Common myeloid progenitor, CD34-positive (primary cell): ENCODE results near the gene RNF11.

Source experiments
- CTCF ChIA-PET: fragments of 350-600 bp; sonication (Branson Sonifier 250); formaldehyde crosslinking; loops from one replicate; lab custom pipeline; 2021; ENCODE audit warnings: antibody characterized with exemption; lab: Charles Lee
- POLR2A ChIA-PET: fragments of 350-600 bp; sonication (Branson Sonifier 250); formaldehyde crosslinking; loops from one replicate; lab custom pipeline; 2021; ENCODE audit warnings: antibody characterized with exemption; lab: Charles Lee
- DNase-seq, 3 donors: peaks; one replicate each; pipeline versions ENCODE4 v3.0.0 to v3.0.0-alpha.2; 2013
- H3K27ac ChIP-seq, 2 experiments: 1 replicate in 1 of 2; 2 replicates in 1 of 2; pipeline ENCODE4 v1.7.0; 2013; ENCODE audit warnings: inconsistent platforms in 2 of 2, low read length in 2 of 2, mild to moderate bottlenecking in 2 of 2, low read depth in 1 of 2, moderate library complexity in 1 of 2; ENCODE audit not compliant: severe bottlenecking in 2 of 2, insufficient read depth in 1 of 2, poor library complexity in 1 of 2
- H3K27me3 ChIP-seq, 5 experiments: replicated peaks in 2 of 5; 1 replicate in 3 of 5; 2 replicates in 2 of 5; pipeline versions ENCODE4 v1.6.1 to v1.7.0; 2013; ENCODE audit warnings: low read length in 4 of 5, mild to moderate bottlenecking in 2 of 5, moderate library complexity in 2 of 5, inconsistent platforms in 1 of 5; ENCODE audit not compliant: insufficient read depth in 5 of 5, control insufficient read depth in 4 of 5
- H3K36me3 ChIP-seq, 4 experiments: 1 replicate in 2 of 4; 2 replicates in 2 of 4; pipeline versions ENCODE4 v1.6.1 to v1.7.0; 2013; ENCODE audit warnings: low read length in 3 of 4, control low read depth in 1 of 4, mild to moderate bottlenecking in 1 of 4; ENCODE audit not compliant: control insufficient read depth in 4 of 4, insufficient read depth in 4 of 4
- H3K4me1 ChIP-seq, 4 experiments: 1 replicate in 3 of 4; 2 replicates in 1 of 4; pipeline versions ENCODE4 v1.6.1 to v1.7.1; 2013; ENCODE audit warnings: low read length in 3 of 4, mild to moderate bottlenecking in 3 of 4, control low read depth in 1 of 4, inconsistent platforms in 1 of 4, moderate library complexity in 1 of 4; ENCODE audit not compliant: control insufficient read depth in 4 of 4, insufficient read depth in 4 of 4; ENCODE audit errors: control extremely low read depth in 1 of 4
- H3K4me3 ChIP-seq, 7 experiments: 1 replicate in 4 of 7; 2 replicates in 3 of 7; pipeline versions ENCODE4 v1.5.1 to v1.7.0; 2013; ENCODE audit warnings: mild to moderate bottlenecking in 7 of 7, low read length in 6 of 7, moderate library complexity in 6 of 7, inconsistent platforms in 2 of 7, low read depth in 2 of 7, control low read depth in 1 of 7; ENCODE audit not compliant: insufficient read depth in 4 of 7, control insufficient read depth in 1 of 7; ENCODE audit errors: extremely low read depth in 1 of 7
- H3K9me3 ChIP-seq, 5 experiments: 1 replicate in 4 of 5; 2 replicates in 1 of 5; pipeline versions ENCODE4 v1.6.1 to v1.7.1; 2013; ENCODE audit warnings: low read length in 4 of 5, mild to moderate bottlenecking in 2 of 5, inconsistent platforms in 1 of 5, low read depth in 1 of 5, moderate library complexity in 1 of 5; ENCODE audit not compliant: control insufficient read depth in 4 of 5, insufficient read depth in 2 of 5; ENCODE audit errors: control extremely low read depth in 1 of 5
- WGBS: methylation state at CpG from one replicate; pipeline ENCODE4 v1.1.5; 2013; ENCODE audit not compliant: insufficient coverage; 5-methylcytosine and 5-hydroxymethylcytosine counted together

RNF11 gene

GRCh38 chr1:51283979-51284378, 47.9 kb downstream of the RNF11 start:
- 100% methylated on average over 3 of the region's 5 CpGs for WGBS
- no peak overlapping the region for H3K4me3 ChIP-seq
- DNase-seq = no peak
- H3K27me3 ChIP-seq = no peaks in the 10 kb centered on the region
- no peak overlapping the region for H3K27ac ChIP-seq
- H3K4me1 ChIP-seq = peaks cover 0 to 9% (median 5%) of the 10 kb centered on the region in 4 experiments
- H3K36me3 ChIP-seq = peaks cover 0 to 2% (median under 1%) of the 10 kb centered on the region in 4 experiments
- CTCF ChIA-PET = no interaction called here
- H3K9me3 ChIP-seq = no peaks in the 10 kb centered on the region
- POLR2A ChIA-PET = no interaction called here

DNA sequence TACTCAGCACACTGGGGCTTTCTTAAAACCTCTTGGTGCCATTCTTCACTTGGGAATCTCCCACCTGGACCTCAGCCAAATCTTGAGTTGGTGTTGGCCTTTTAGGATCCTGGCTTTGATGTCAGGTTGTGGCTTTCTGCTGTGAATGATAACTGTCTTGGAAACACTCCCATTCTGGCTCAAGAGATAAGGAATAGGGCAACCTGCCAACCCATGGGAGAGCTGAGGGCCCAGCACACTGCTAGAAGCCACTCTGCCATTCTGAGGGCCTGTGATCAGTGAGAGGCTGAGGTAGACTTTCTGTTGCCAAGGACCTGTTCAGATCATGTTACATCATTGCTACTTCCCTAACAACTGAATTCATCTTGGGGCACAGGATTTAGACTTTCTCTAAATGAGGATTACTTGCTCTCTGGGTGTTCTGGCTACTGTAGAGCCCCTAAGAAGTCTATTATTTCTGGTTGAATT, 48.4 kb downstream of the RNF11 start:
- DNase-seq = peak; percentile 82 to 92 (median 92)
- POLR2A ChIA-PET = no interaction called here
- no peaks in the 10 kb centered on the region for H3K27me3 ChIP-seq
- H3K9me3 ChIP-seq = no peaks in the 10 kb centered on the region
- H3K4me1 ChIP-seq = peaks cover 0 to 9% (median 5%) of the 10 kb centered on the region in 4 experiments
- no peak overlapping the region for H3K4me3 ChIP-seq
- CTCF ChIA-PET = no interaction called here
- H3K27ac ChIP-seq = no peak overlapping the region
- peaks cover 0 to 2% (median under 1%) of the 10 kb centered on the region in 4 experiments for H3K36me3 ChIP-seq

DNA sequence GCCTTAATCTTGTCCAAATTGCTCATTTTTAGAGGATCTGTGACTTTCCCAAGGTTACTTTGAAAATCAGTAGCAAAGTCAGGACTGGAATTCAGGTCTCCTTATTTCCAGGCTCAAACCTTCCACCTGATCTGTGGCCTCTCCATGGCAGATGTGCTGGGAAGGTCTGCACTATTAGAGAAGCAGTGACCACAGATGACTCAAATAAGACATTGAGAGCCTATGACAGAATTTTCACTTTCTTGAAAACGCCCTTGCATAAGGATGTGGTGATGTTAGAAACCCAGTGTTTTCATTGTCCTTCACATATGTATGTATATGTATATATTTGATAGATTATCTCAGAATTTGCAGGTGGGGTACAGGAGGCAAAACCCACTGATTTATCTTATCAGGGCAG, 49.0 kb downstream of the RNF11 start:
- Histone ChIP-seq H3K4me3 (no peak overlapping the region), H3K27ac (no peak overlapping the region), H3K9me3 (no peaks in the 10 kb centered on the region), H3K4me1 (peaks cover 0 to 9% (median 5%) of the 10 kb centered on the region in 4 experiments), H3K27me3 (no peaks in the 10 kb centered on the region), H3K36me3 (peaks cover 0 to 2% (median 0%) of the 10 kb centered on the region in 4 experiments)
- CTCF ChIA-PET = interaction anchor here (0.7 kb wide), 1 partner anchor 60 kb away, joined by 5 read pairs; no protein-coding TSS in a partner anchor
- no CpG with 5 or more reads among the region's 1 CpG for WGBS
- POLR2A ChIA-PET = no interaction called here
- peak in 1 of 3 donors; percentile 37 for DNase-seq

DNA sequence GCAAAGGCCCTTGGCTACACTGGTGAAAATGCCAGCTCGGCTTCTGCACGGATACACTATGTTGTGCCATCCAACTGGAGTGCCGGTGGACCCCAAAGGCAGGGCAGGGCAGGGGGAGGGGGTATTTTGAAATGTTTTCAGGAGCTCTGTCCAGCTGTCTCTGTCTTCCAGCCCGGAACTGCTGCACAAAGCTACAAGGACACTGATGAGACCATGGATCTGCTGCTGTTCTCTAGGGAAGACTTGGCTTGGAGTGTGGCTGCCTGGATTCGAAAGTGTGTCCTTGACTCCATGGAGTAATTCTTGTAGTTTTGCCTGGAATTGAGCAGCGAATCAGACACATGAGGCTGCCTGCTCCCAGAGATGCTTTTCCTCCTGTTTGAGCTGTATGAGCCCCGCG, 51.9 kb downstream of the RNF11 start:
- CTCF ChIA-PET = interaction anchor here (0.8 to 1.0 kb wide), 2 partner anchors 9 to 20 kb away, joined by 3 to 4 read pairs; no protein-coding TSS in a partner anchor
- H3K9me3 ChIP-seq = no peaks in the 10 kb centered on the region
- POLR2A ChIA-PET = no interaction called here
- H3K27ac ChIP-seq = no peak overlapping the region
- no peak overlapping the region for H3K4me3 ChIP-seq
- H3K36me3 ChIP-seq = peaks cover 0 to 2% (median 0%) of the 10 kb centered on the region in 4 experiments
- no peaks in the 10 kb centered on the region for H3K27me3 ChIP-seq
- no peak for DNase-seq
- WGBS = 95% methylated on average over 6 of the region's 8 CpGs
- H3K4me1 ChIP-seq = peaks cover 0 to 9% (median 5%) of the 10 kb centered on the region in 4 experiments

GRCh38 chr1:51288578-51288977, 52.5 kb downstream of the RNF11 start:
- Histone ChIP-seq H3K27ac (no peak overlapping the region), H3K36me3 (peaks cover 0 to 2% (median 0%) of the 10 kb centered on the region in 4 experiments), H3K4me1 (peaks cover 0 to 9% (median 5%) of the 10 kb centered on the region in 4 experiments), H3K4me3 (no peak overlapping the region), H3K27me3 (no peaks in the 10 kb centered on the region), H3K9me3 (no peaks in the 10 kb centered on the region)
- 100% methylated on average over 5 of the region's 5 CpGs for WGBS
- no peak for DNase-seq
- POLR2A ChIA-PET = no interaction called here
- CTCF ChIA-PET = interaction anchor here (0.8 to 1.0 kb wide), 2 partner anchors 8 to 20 kb away, joined by 3 to 4 read pairs; no protein-coding TSS in a partner anchor

DNA sequence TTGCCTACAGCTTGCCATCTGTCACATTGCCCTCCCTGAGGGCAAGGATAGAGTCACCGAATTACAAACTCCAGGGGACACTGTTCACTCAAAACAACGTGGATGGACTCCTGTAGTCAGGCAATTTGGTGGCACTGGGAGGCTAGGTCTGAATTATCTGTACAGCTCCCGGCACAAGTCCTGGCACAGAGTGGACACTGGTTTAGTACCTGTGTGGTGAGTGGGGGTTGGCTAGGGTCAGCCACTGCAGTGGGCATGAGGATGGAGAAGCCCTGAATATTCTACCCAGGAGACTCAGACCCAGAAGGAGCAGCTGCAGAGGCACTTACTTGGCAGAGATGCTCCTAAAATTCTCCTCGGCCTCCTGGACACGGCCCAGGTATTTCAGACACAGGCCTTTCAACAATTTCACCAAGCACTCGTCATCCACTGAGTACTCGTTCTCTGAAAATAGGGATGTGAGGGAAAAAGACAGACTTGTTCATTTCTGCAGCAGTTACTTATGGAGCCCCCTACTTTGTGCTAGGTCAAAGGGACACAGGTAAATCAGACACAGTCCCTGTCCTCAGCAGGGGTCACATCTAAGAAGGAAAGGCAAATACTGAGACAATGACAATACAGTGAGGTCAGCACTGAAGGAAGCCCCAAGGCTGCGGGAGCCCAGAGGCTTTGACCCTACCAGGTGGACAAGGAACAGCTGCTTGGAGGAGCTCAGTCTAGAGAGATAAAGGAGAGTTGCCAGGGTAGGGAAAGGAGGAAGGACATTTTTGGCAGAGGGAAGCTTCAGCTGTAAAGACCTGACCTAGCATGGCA, 53.8 kb downstream of the RNF11 start:
- 98% methylated on average over 7 of the region's 8 CpGs for WGBS

DNA sequence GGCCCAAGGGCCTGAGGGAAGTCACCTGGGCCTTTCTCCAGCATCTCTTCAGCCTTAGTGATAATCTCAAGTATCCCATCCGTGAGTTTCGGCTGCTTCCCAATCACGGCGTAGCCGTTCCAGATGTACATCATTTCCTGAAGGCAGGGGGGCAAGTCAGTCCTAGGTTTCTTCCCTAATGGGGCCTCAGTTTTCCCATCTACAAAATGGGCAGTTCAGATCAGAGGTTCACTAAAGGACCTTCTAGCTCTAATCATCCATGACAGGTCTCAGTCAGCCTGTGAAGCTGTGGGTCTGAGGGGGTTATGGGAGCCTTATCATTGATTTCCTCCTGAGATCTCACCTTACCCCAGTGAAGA, 54.4 kb downstream of the RNF11 start:
- Histone ChIP-seq H3K4me3 (no peak overlapping the region), H3K27me3 (no peaks in the 10 kb centered on the region), H3K36me3 (peaks cover 0 to 2% (median 0%) of the 10 kb centered on the region in 4 experiments), H3K4me1 (peaks cover 0 to 13% (median 7%) of the 10 kb centered on the region in 4 experiments), H3K9me3 (no peaks in the 10 kb centered on the region), H3K27ac (no peak overlapping the region)
- DNase-seq = no peak
- POLR2A ChIA-PET = no interaction called here
- CTCF ChIA-PET = no interaction called here
- 96% methylated on average over 5 of the region's 5 CpGs for WGBS

More for the DNA sequence above, 53.8 kb downstream of the RNF11 start:
- POLR2A ChIA-PET = no interaction called here
- Histone ChIP-seq H3K4me1 (peaks cover 0 to 11% (median 8%) of the 10 kb centered on the region in 4 experiments), H3K4me3 (no peak overlapping the region), H3K9me3 (no peaks in the 10 kb centered on the region), H3K27ac (no peak overlapping the region), H3K27me3 (no peaks in the 10 kb centered on the region), H3K36me3 (peaks cover 0 to 2% (median 0%) of the 10 kb centered on the region in 4 experiments)
- CTCF ChIA-PET = no interaction called here
- no peak for DNase-seq
